ENCODE data around the gene GRAP2.

GRAP2 gene

DNA sequence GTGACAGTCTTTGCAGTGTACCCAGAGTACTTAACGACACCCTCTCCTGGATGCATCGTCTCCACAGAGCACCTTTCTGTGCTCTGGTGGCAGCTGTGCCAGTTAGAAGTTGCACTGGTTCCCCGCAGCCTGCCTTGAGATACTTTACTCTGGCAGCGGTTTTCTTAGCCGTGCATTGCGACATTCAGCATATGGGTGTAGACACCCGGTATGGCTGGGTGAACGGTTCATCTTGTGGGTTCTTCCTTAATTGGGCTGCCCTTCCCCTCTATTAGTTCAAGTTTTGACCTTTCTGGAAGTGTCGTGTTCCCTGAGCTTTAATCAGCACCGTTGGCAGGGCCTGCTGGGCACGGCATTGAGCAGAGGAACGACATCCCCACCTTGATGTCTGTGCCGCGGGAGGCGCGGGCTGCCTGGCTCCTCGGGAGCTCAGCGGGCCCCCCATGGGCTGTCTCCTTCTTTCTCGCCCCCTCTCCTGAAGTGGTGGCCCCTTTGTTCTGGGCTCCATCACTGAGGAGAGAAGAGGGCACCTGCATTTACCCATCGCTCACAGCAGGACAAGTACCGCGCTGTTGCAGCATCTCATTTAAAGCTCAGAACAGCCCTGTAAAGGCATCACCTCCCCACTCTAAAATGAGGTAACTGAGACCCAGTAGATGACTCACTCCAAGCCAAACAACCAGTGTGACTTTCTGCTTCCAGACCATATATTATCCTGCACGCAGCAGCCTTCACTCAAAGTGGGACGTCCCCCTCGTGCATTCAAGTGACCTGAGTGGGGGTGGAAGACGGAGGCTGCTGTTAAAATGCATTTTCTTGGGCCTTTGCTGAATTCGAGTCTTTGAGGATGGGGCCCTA lies 107.2 kb downstream of the GRAP2 start:
- H3K4me3 ChIP-seq (ENCODE audit: low read depth, low read length) = no peak overlapping the region
- no peak for DNase-seq (ENCODE audit: low read depth)
- no peak for TF ChIP-seq CTCF (conservative IDR thresholded peaks at IDR 0.05; ENCODE audit: low read depth, low read length)

DNA sequence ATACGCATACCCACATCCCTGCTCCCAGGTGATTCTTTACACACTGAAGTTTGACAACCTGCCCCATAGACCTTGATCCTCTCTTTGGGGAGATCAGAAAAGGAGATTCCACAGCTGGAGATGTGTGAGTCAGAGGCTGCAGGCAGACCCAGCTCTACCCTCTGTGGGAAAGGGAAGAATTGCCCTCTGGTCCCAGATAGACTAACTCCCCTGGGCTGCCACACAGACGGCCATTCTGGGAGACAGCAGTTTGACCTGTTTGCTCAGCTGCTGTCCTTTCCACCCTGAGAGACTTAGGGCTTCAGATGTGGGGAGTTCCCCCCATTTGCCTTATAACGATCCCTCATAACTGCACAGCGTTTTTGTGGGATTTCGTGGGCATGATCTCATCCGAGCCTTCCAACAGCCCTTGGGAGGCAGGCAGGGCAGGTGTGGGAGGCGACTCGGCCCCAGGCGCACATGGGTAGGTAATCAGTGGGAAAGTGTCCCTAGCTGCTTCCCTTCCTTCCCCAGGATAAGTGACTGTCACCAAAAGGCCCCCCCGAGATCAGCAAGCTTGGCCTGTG lies 107.9 kb downstream of the GRAP2 start:
- TF ChIP-seq CTCF (conservative IDR thresholded peaks at IDR 0.05; ENCODE audit: low read depth, low read length) = no peak
- peak; percentile 40 for DNase-seq (ENCODE audit: low read depth)
- H3K4me3 ChIP-seq (ENCODE audit: low read depth, low read length) = no peak overlapping the region

GRCh38 chr22:40009292-40009774 lies 108.4 kb downstream of the GRAP2 start:
- TF ChIP-seq CTCF (conservative IDR thresholded peaks at IDR 0.05; ENCODE audit: low read depth, low read length) = no peak
- DNase-seq (ENCODE audit: low read depth) = peak; percentile 62
- H3K4me3 ChIP-seq (ENCODE audit: low read depth, low read length) = no peak overlapping the region

DNA sequence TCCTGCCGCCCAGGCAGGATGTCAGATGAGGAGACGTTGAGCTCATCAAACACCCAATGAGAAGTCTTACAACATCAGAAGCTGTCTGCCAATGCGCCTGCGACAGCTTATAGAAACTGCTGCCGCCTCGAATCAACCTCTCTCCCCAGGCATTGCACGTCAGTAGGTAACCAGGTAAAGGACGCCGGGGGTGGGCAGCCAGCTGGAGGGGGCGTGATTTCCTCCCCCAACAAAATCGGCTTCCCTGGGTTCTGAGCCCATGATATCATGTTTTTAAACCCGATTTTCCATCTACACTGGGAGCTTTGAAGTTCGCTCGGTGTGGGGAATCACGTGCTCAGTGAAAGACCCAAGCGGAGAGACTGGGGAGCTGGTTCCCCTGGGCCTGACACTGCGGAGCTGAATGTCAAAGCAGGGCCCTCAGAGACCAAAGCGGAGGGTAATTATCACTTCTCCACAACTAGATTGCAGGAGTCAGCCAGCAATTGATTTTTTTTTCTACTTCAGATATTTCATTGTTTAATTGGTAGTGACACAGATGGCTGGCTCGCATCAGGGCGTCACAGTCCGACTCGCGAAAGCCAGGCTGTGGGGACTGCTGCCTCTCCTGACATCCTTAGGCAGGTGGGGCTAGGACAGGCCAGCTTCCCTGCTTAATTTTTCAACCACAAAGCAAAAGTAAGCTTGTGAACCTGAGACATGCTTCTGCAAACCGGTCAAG lies 109.2 kb downstream of the GRAP2 start:
- no peak for TF ChIP-seq CTCF (conservative IDR thresholded peaks at IDR 0.05; ENCODE audit: low read depth, low read length)
- peak; percentile 31 for DNase-seq (ENCODE audit: low read depth)
- H3K4me3 ChIP-seq (ENCODE audit: low read depth, low read length) = no peak overlapping the region

DNA sequence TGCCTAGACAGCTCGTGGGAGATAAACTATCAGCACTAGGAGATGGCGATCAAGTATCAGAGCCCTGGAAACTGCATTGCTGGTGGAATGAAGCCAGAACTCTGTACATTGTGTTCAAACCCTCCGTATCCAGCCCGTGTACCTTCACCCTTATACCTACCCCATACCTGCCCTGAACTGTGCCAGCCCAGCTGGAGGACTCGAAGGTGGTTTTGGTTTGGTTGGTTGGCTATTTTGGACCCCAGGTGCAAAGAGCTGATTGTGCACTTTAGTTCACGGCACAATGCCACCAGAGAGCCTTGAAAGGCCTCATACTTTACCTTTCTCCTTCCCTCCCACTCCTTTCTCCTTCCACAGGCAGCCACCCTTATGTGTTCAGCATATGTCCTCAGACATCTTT lies 109.9 kb downstream of the GRAP2 start:
- TF ChIP-seq CTCF (conservative IDR thresholded peaks at IDR 0.05; ENCODE audit: low read depth, low read length) = no peak
- H3K4me3 ChIP-seq (ENCODE audit: low read depth, low read length) = no peak overlapping the region
- DNase-seq (ENCODE audit: low read depth) = no peak

DNA sequence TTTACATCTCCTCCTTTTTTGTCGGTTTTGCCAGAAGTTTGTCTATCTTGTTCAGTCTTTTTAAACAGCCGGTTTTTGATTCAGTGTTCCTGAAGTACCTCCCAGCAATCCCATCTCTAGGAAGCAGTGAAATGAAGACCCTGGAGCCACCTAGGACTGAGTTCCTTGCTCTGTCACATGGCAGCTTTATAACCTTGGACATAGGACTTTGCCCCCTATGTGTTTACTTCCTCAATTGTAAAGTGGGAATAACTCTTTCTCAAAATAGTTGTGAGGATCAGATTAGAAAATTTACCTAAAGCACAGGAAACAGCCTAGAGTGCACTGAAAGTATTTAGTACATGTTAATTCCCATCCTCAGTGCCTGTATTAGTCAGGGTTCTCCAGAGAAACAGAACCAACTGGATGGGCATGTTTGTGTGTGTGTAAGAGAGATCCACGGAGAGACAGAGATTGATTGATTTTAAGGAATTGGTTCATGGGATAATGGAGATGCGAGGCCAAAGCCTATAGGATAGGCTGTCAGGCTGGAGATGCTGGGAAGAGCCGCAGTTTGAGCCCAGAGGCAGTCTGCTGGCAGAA lies 113.9 kb downstream of the GRAP2 start:
- H3K4me3 ChIP-seq (ENCODE audit: low read depth, low read length) = no peak overlapping the region
- TF ChIP-seq CTCF (conservative IDR thresholded peaks at IDR 0.05; ENCODE audit: low read depth, low read length) = no peak
- DNase-seq (ENCODE audit: low read depth) = no peak

Measured in choroid plexus epithelial cell (primary cell).